GM13977 (cell line): ENCODE results near the gene CLMP.

ENCODE experiments used
- DNase-seq: peaks from one replicate; pipeline ENCODE4 v3.0.0; 2012; ENCODE audit warnings: low spot score
- CTCF ChIP-seq: IDR thresholded peaks from 2 replicates; pipeline ENCODE4 v1.5.1; 2012; ENCODE audit warnings: mild to moderate bottlenecking, control low read depth; ENCODE audit not compliant: insufficient read depth; ENCODE audit errors: extremely low read depth, missing control alignments
- in situ Hi-C: fragments of 300-500 bp; cut with MboI; formaldehyde crosslinking; loops from one replicate; pipeline ENCODE4 v1.12.0; 2022; ENCODE audit warnings: low sequenced_read_pairs, low pct_unique_long_range_greater_than_20kb, mixed read lengths, inconsistent platforms; ENCODE audit not compliant: unreplicated experiment

Gene CLMP

GRCh38 chr11:123193742-123194141, 1.3 kb downstream of the CLMP start:
- in situ Hi-C loops, result no loop called here
- no peak for TF ChIP-seq CTCF
- DNase-seq, result no peak

DNA sequence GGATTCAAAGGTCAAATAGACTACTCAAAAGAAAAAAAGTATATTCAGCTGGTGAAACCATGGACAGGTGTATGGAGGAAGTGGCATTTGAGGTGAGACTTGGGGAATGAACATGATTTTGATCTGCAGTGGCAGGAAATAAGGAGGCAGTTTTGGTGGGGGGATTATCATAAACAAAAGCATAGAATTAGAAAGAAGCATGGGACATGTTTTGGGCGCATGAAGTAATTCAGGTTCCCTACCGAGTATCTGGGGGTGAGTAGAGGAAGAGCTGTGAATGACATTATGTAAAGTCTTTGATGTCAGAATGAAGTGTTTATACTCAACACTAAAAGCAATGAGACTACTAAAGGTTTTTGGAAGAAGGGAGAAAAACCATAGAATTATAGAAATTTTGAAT, 3.1 kb downstream of the CLMP start:
- DNase-seq, result no peak
- in situ Hi-C loops, result no loop called here
- no peak for TF ChIP-seq CTCF

GRCh38 chr11:123190518-123190917, 4.5 kb downstream of the CLMP start:
- in situ Hi-C loops, result no loop called here
- DNase-seq, result no peak
- no peak for TF ChIP-seq CTCF

GRCh38 chr11:123188508-123189165, 6.4 kb downstream of the CLMP start:
- no peak for DNase-seq
- TF ChIP-seq CTCF, result no peak
- in situ Hi-C loops, result no loop called here

GRCh38 chr11:123187665-123188507, 7.2 kb downstream of the CLMP start:
- DNase-seq, result no peak
- in situ Hi-C loops, result no loop called here
- no peak for TF ChIP-seq CTCF

GRCh38 chr11:123187248-123187647, 7.8 kb downstream of the CLMP start:
- no peak for TF ChIP-seq CTCF
- DNase-seq, result no peak
- in situ Hi-C loops, result no loop called here
